Measurements from ENCODE around the gene FAM193A.
"Not testable (repeated sequence)": the region's sequence is repeated elsewhere in the genome, so short reads cannot be mapped to it uniquely, and the experiment has no call there.

GRCh38 chr4:2543580-2544191 lies 7.2 kb downstream of the FAM193A start:
- TF ChIP-seq CTCF (IDR thresholded peaks at IDR 0.05; ENCODE audit: insufficient read depth, low read length, poor library complexity, severe bottlenecking); EZH2phosphoT487 (conservative IDR thresholded peaks at IDR 0.05; ENCODE audit: low read length): not testable (repeated sequence)

Measured in SU-DHL-6 (cell line).